ENCODE results near the gene ZNF770. TPM values are rescaled to one million over a fixed set of nuclear protein-coding genes. Genes with fewer than 3 reads are reported as not detected.

The ZNF770 gene
- total RNA-seq, 1 donor from 2014 or later = 46.8 TPM

GRCh38 chr15:35019404-35020327, 31.6 kb upstream of the ZNF770 start:
- H3K4me1 Mint-ChIP-seq = peaks cover 2% of the 10 kb centered on the region
- POLR2A ChIA-PET = no interaction called here
- intact Hi-C loops (cut with micrococcal nuclease) = no loop called here
- H3K27me3 Mint-ChIP-seq = peaks cover 7% of the 10 kb centered on the region
- no peak overlapping the region for H3K27ac Mint-ChIP-seq
- ATAC-seq (ENCODE audit: low read depth) = no peak
- no peak for DNase-seq
- no peak overlapping the region for H3K4me3 Mint-ChIP-seq
- no peaks in the 10 kb centered on the region for H3K36me3 Mint-ChIP-seq (ENCODE audit: low read depth)
- CTCF ChIA-PET = no interaction called here
- no peak for TF ChIP-seq CTCF (IDR thresholded peaks at IDR 0.05)
- H3K9me3 Mint-ChIP-seq = no peaks in the 10 kb centered on the region

- no peaks in the 10 kb centered on the region for H3K9me3 Mint-ChIP-seq
- TF ChIP-seq CTCF (IDR thresholded peaks at IDR 0.05) = no peak
- no peak for ATAC-seq (ENCODE audit: low read depth)
- intact Hi-C loops (cut with micrococcal nuclease) = no loop called here
- no peaks in the 10 kb centered on the region for H3K36me3 Mint-ChIP-seq (ENCODE audit: low read depth)
- H3K27me3 Mint-ChIP-seq = peaks cover 11% of the 10 kb centered on the region
- DNase-seq = no peak
- ChIA-PET POLR2A (no interaction called here), CTCF (no interaction called here)
- H3K27ac Mint-ChIP-seq = no peak overlapping the region
- no peak overlapping the region for H3K4me3 Mint-ChIP-seq
- no peaks in the 10 kb centered on the region for H3K4me1 Mint-ChIP-seq
Measured at GRCh38 chr15:35014241-35014640, 26.2 kb upstream of the ZNF770 start.

GRCh38 chr15:35013370-35013769, 25.3 kb upstream of the ZNF770 start:
- POLR2A ChIA-PET = no interaction called here
- H3K4me1 Mint-ChIP-seq = no peaks in the 10 kb centered on the region
- H3K4me3 Mint-ChIP-seq = no peak overlapping the region
- DNase-seq (no peak), ATAC-seq (ENCODE audit: low read depth) (no peak)
- CTCF ChIA-PET = no interaction called here
- TF ChIP-seq CTCF (IDR thresholded peaks at IDR 0.05) = no peak
- intact Hi-C loops (cut with micrococcal nuclease) = no loop called here
- no peak overlapping the region for H3K27ac Mint-ChIP-seq
- peaks cover 11% of the 10 kb centered on the region for H3K27me3 Mint-ChIP-seq
- no peaks in the 10 kb centered on the region for H3K9me3 Mint-ChIP-seq
- H3K36me3 Mint-ChIP-seq (ENCODE audit: low read depth) = no peaks in the 10 kb centered on the region

- no peaks in the 10 kb centered on the region for H3K4me1 Mint-ChIP-seq
- H3K9me3 Mint-ChIP-seq = no peaks in the 10 kb centered on the region
- no peak for DNase-seq
- no peak overlapping the region for H3K27ac Mint-ChIP-seq
- peaks cover 5% of the 10 kb centered on the region for H3K27me3 Mint-ChIP-seq
- intact Hi-C loops (cut with micrococcal nuclease) = no loop called here
- no peak overlapping the region for H3K4me3 Mint-ChIP-seq
- ChIA-PET POLR2A (no interaction called here), CTCF (no interaction called here)
- ATAC-seq (ENCODE audit: low read depth) = no peak
- no peaks in the 10 kb centered on the region for H3K36me3 Mint-ChIP-seq (ENCODE audit: low read depth)
- no peak for TF ChIP-seq CTCF (IDR thresholded peaks at IDR 0.05)
Measured at GRCh38 chr15:35007397-35007796, 19.3 kb upstream of the ZNF770 start.

- H3K4me1 Mint-ChIP-seq = no peaks in the 10 kb centered on the region
- DNase-seq = no peak
- POLR2A ChIA-PET = no interaction called here
- no peak overlapping the region for H3K4me3 Mint-ChIP-seq
- no peaks in the 10 kb centered on the region for H3K9me3 Mint-ChIP-seq
- ATAC-seq (ENCODE audit: low read depth) = no peak
- no peaks in the 10 kb centered on the region for H3K36me3 Mint-ChIP-seq (ENCODE audit: low read depth)
- intact Hi-C loops (cut with micrococcal nuclease) = no loop called here
- no peak overlapping the region for H3K27ac Mint-ChIP-seq
- CTCF ChIA-PET = no interaction called here
- no peaks in the 10 kb centered on the region for H3K27me3 Mint-ChIP-seq
- no peak for TF ChIP-seq CTCF (IDR thresholded peaks at IDR 0.05)
Measured at GRCh38 chr15:35005933-35006332, 17.8 kb upstream of the ZNF770 start.

All from activated B cell treated with CpG ODN at 0.5 μM for 24 hours (primary cell).